Measurements from ENCODE around the gene EPC2. TPM values are rescaled to one million over a fixed set of nuclear protein-coding genes. Genes with fewer than 3 reads are reported as not detected.

EPC2 gene
- total RNA-seq, 1 experiment from 2014 or later, result 20.3 TPM

DNA sequence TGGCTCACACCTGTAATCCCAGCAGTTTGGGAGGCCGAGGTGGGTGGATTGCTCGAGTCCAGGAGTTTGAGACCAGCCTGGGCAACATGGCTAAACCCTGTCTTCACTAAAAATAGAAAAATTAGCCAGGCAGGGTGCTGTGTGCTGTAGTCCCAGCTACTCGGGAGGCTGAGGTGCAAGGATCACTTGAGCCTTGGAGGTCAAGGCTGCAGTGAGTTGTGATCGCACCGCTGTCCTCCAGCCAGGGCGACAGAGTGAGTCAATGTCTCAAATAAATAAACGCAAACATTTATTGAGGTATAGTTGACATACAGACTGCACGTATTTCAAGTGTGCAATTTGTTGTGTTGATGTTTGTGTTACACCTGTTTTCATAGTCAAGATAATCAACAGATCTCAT, 19.7 kb downstream of the EPC2 start:
- POLR2A ChIA-PET, result no interaction called here
- Mint-ChIP-seq H3K9me3 (peaks cover 10% of the 10 kb centered on the region; the same call in 1 of the 2 replicates), H3K27me3 (ENCODE audit: low read depth) (no peaks in the 10 kb centered on the region), H3K36me3 (peaks cover 8% of the 10 kb centered on the region), H3K27ac (no peak overlapping the region), H3K4me3 (no peak overlapping the region), H3K4me1 (peaks cover 29% of the 10 kb centered on the region)
- ATAC-seq, result no peak
- TF ChIP-seq RELA (CRISPR knock-in tag; IDR thresholded peaks at IDR 0.05; ENCODE audit: borderline replicate concordance) (no peak), OVOL2 (CRISPR knock-in tag; IDR thresholded peaks at IDR 0.05; ENCODE audit: borderline replicate concordance) (no peak), SP1 (CRISPR knock-in tag; conservative IDR thresholded peaks at IDR 0.05) (no peak), ZNF121 (CRISPR knock-in tag; IDR thresholded peaks at IDR 0.05) (no peak), ZNF396 (CRISPR knock-in tag; IDR thresholded peaks at IDR 0.05; ENCODE audit: borderline replicate concordance) (no peak), GRHL2 (CRISPR knock-in tag; IDR thresholded peaks at IDR 0.05; ENCODE audit: insufficient replicate concordance, severe bottlenecking) (no peak), IRF2 (CRISPR knock-in tag; IDR thresholded peaks at IDR 0.05; ENCODE audit: borderline replicate concordance, low read depth) (no peak), PRRX2 (CRISPR knock-in tag; IDR thresholded peaks at IDR 0.05) (no peak), MXD4 (CRISPR knock-in tag; IDR thresholded peaks at IDR 0.05; ENCODE audit: borderline replicate concordance) (no peak), TEAD1 (CRISPR knock-in tag; IDR thresholded peaks at IDR 0.05) (no peak), ZNF671 (CRISPR knock-in tag; IDR thresholded peaks at IDR 0.05) (no peak)
- TF ChIP-seq, protein P1, sequence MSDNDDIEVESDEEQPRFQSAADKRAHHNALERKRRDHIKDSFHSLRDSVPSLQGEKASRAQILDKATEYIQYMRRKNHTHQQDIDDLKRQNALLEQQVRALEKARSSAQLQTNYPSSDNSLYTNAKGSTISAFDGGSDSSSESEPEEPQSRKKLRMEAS (CRISPR knock-in tag; IDR thresholded peaks at IDR 0.05), result no peak
- TF ChIP-seq, protein P2, sequence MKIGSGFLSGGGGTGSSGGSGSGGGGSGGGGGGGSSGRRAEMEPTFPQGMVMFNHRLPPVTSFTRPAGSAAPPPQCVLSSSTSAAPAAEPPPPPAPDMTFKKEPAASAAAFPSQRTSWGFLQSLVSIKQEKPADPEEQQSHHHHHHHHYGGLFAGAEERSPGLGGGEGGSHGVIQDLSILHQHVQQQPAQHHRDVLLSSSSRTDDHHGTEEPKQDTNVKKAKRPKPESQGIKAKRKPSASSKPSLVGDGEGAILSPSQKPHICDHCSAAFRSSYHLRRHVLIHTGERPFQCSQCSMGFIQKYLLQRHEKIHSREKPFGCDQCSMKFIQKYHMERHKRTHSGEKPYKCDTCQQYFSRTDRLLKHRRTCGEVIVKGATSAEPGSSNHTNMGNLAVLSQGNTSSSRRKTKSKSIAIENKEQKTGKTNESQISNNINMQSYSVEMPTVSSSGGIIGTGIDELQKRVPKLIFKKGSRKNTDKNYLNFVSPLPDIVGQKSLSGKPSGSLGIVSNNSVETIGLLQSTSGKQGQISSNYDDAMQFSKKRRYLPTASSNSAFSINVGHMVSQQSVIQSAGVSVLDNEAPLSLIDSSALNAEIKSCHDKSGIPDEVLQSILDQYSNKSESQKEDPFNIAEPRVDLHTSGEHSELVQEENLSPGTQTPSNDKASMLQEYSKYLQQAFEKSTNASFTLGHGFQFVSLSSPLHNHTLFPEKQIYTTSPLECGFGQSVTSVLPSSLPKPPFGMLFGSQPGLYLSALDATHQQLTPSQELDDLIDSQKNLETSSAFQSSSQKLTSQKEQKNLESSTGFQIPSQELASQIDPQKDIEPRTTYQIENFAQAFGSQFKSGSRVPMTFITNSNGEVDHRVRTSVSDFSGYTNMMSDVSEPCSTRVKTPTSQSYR (CRISPR knock-in tag; IDR thresholded peaks at IDR 0.05), result no peak
- TF ChIP-seq, protein P3, sequence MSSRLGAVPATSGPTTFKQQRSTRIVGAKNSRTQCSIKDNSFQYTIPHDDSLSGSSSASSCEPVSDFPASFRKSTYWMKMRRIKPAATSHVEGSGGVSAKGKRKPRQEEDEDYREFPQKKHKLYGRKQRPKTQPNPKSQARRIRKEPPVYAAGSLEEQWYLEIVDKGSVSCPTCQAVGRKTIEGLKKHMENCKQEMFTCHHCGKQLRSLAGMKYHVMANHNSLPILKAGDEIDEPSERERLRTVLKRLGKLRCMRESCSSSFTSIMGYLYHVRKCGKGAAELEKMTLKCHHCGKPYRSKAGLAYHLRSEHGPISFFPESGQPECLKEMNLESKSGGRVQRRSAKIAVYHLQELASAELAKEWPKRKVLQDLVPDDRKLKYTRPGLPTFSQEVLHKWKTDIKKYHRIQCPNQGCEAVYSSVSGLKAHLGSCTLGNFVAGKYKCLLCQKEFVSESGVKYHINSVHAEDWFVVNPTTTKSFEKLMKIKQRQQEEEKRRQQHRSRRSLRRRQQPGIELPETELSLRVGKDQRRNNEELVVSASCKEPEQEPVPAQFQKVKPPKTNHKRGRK (CRISPR knock-in tag; IDR thresholded peaks at IDR 0.05; ENCODE audit: borderline replicate concordance), result no peak
- TF ChIP-seq, protein P4, sequence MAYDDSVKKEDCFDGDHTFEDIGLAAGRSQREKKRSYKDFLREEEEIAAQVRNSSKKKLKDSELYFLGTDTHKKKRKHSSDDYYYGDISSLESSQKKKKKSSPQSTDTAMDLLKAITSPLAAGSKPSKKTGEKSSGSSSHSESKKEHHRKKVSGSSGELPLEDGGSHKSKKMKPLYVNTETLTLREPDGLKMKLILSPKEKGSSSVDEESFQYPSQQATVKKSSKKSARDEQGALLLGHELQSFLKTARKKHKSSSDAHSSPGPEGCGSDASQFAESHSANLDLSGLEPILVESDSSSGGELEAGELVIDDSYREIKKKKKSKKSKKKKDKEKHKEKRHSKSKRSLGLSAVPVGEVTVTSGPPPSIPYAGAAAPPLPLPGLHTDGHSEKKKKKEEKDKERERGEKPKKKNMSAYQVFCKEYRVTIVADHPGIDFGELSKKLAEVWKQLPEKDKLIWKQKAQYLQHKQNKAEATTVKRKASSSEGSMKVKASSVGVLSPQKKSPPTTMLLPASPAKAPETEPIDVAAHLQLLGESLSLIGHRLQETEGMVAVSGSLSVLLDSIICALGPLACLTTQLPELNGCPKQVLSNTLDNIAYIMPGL (CRISPR knock-in tag; IDR thresholded peaks at IDR 0.05), result no peak
- TF ChIP-seq, protein P5, sequence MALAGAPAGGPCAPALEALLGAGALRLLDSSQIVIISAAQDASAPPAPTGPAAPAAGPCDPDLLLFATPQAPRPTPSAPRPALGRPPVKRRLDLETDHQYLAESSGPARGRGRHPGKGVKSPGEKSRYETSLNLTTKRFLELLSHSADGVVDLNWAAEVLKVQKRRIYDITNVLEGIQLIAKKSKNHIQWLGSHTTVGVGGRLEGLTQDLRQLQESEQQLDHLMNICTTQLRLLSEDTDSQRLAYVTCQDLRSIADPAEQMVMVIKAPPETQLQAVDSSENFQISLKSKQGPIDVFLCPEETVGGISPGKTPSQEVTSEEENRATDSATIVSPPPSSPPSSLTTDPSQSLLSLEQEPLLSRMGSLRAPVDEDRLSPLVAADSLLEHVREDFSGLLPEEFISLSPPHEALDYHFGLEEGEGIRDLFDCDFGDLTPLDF (CRISPR knock-in tag; IDR thresholded peaks at IDR 0.05), result no peak
- TF ChIP-seq, protein P6, sequence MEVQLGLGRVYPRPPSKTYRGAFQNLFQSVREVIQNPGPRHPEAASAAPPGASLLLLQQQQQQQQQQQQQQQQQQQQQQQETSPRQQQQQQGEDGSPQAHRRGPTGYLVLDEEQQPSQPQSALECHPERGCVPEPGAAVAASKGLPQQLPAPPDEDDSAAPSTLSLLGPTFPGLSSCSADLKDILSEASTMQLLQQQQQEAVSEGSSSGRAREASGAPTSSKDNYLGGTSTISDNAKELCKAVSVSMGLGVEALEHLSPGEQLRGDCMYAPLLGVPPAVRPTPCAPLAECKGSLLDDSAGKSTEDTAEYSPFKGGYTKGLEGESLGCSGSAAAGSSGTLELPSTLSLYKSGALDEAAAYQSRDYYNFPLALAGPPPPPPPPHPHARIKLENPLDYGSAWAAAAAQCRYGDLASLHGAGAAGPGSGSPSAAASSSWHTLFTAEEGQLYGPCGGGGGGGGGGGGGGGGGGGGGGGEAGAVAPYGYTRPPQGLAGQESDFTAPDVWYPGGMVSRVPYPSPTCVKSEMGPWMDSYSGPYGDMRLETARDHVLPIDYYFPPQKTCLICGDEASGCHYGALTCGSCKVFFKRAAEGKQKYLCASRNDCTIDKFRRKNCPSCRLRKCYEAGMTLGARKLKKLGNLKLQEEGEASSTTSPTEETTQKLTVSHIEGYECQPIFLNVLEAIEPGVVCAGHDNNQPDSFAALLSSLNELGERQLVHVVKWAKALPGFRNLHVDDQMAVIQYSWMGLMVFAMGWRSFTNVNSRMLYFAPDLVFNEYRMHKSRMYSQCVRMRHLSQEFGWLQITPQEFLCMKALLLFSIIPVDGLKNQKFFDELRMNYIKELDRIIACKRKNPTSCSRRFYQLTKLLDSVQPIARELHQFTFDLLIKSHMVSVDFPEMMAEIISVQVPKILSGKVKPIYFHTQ (CRISPR knock-in tag; IDR thresholded peaks at IDR 0.05), result no peak
- CTCF ChIA-PET, result no interaction called here
- no peak for DNase-seq (ENCODE audit: low spot score)

Data from WTC11 (cell line).